Spleen (tissue), 7 donors: Measurements from ENCODE around the gene RBMS1.

Source experiments
- CTCF ChIP-seq, 11 experiments: fragments of 200-600 bp in 7 of 11; fragments of 450-650 bp in 4 of 11; sonication (generic) in 4 of 11; IDR thresholded peaks in 8 of 11; conservative IDR thresholded peaks in 3 of 11; 1 replicate in 7 of 11; 2 replicates in 4 of 11; pipeline versions ENCODE4 v1.4.0 to v1.8.0; 2016 to 2021; ENCODE audit warnings: antibody characterized with exemption in 11 of 11, inconsistent platforms in 4 of 11, mild to moderate bottlenecking in 1 of 11
- POLR2A ChIP-seq, 3 donors: fragments of 450-650 bp; IDR thresholded peaks; one replicate each; pipeline ENCODE4 v1.5.1; 2017; ENCODE audit warnings: antibody characterized with exemption in 3 of 3, mild to moderate bottlenecking in 1 of 3
- POLR2AphosphoS5 ChIP-seq, 3 donors: sonication (generic); formaldehyde crosslinking; IDR thresholded peaks; one replicate each; pipeline ENCODE4 v1.5.1; 2017; ENCODE audit warnings: antibody characterized with exemption in 3 of 3
- donor health status: DM: no; HTN: no; CAD: no; lungs with moderate emphysema.
- donor health status: DM: no; HTN: no; CAD: no.
- donor health status: DM: no; HTN: no; CAD: no.

GRCh38 chr2:160253440-160254188 lies 240.0 kb downstream of the RBMS1 start:
- TF ChIP-seq CTCF (IDR thresholded peaks at IDR 0.05 in 8 of 11, conservative IDR thresholded peaks at IDR 0.05 in 3 of 11), result no peak
- TF ChIP-seq POLR2A (IDR thresholded peaks at IDR 0.05), result no peak
- no peak for TF ChIP-seq POLR2AphosphoS5 (IDR thresholded peaks at IDR 0.05)
